K562 (cell line): ENCODE measurements around the gene PHLDB2. TPM values are rescaled to one million over a fixed set of nuclear protein-coding genes. Genes with fewer than 3 reads are reported as not detected.

Experiments
- ATAC-seq: fragments of 200-7000 bp; cut with Tn5 transposase; 3 replicates; pipeline ENCODE4 v1.9.1; 2020; ENCODE audit warnings: moderate library complexity
- BruUV-seq: library from RNA; stranded (reverse); fragments of 400-500 nt; replicated peaks from 2 replicates; lab custom pipeline; 2021; lab: Mats Ljungman, UMichigan
- CTCF ChIA-PET: fragments of 300-600 bp; formaldehyde crosslinking; extraction: SDS; loops from one replicate; lab custom pipeline; 2021; ENCODE audit warnings: low intra/inter-chr PET ratio; lab: Yijun Ruan, JAX
- POLR2A ChIA-PET: fragments of 300-600, 350-650 bp; sonication (Branson Sonifier 250); formaldehyde crosslinking; extraction: SDS; loops from one replicate; lab custom pipeline; 2021; ENCODE audit warnings: antibody characterized with exemption, inconsistent platforms; lab: Yijun Ruan, JAX
- DNase-seq, 4 experiments: peaks; one replicate each; pipeline versions ENCODE4 v3.0.0 to v3.0.0-alpha.2; 2011 to 2018; ENCODE audit warnings: low spot score in 3 of 4, mixed read lengths in 3 of 4; ENCODE audit errors: extremely low read depth in 1 of 4
- FAIRE-seq: peaks from 2 replicates; lab custom pipeline; 2011; peaks lifted over from hg19 to GRCh38; lab: Jason Lieb, UNC
- H2AFZ ChIP-seq: 2 replicates; pipeline ENCODE4 v1.6.0; 2011; ENCODE audit warnings: low read depth, low read length, control low read depth, inconsistent platforms
- H3K27ac ChIP-seq: fragments of 200-600 bp; 3 replicates; pipeline ENCODE4 v1.8.0; 2011; ENCODE audit warnings: low read depth, mild to moderate bottlenecking, control low read depth, inconsistent platforms, low read length, moderate library complexity, mixed read lengths; ENCODE audit errors: extremely low read depth
- H3K27me3 ChIP-seq, 2 experiments: fragments of 300-600 bp in 1 of 2; 2 replicates in 1 of 2; 3 replicates in 1 of 2; pipeline versions ENCODE4 v1.6.0 to v1.8.0; 2011; ENCODE audit warnings: inconsistent platforms in 2 of 2, low read length in 2 of 2, mild to moderate bottlenecking in 1 of 2, mixed read lengths in 1 of 2, moderate library complexity in 1 of 2; ENCODE audit not compliant: control insufficient read depth in 2 of 2, insufficient read depth in 2 of 2
- H3K36me3 ChIP-seq: fragments of 300-600 bp; 3 replicates; pipeline ENCODE4 v1.8.0; 2011; ENCODE audit warnings: mild to moderate bottlenecking, low read length, inconsistent platforms; ENCODE audit not compliant: control insufficient read depth, insufficient read depth
- H3K4me1 ChIP-seq, 2 experiments: fragments of 200-600 bp in 1 of 2; replicated peaks in 1 of 2; 2 replicates in 1 of 2; 3 replicates in 1 of 2; pipeline versions ENCODE4 v1.5.1 to v1.8.0; 2011; ENCODE audit warnings: inconsistent platforms in 2 of 2, low read length in 2 of 2, mild to moderate bottlenecking in 1 of 2, mixed read lengths in 1 of 2, moderate library complexity in 1 of 2; ENCODE audit not compliant: control insufficient read depth in 2 of 2, insufficient read depth in 2 of 2
- H3K4me2 ChIP-seq: 2 replicates; pipeline ENCODE4 v1.6.1; 2011; ENCODE audit warnings: low read length, control low read depth, inconsistent platforms, mixed read lengths; ENCODE audit not compliant: insufficient read depth
- H3K4me3 ChIP-seq: fragments of 200-600 bp; sonication (generic), shearing (Covaris generic); 2 replicates; pipeline ENCODE4 v1.5.1; 2016; ENCODE audit warnings: control low read depth, inconsistent platforms
- H3K79me2 ChIP-seq: fragments of 200-600 bp; 3 replicates; pipeline ENCODE4 v1.8.0; 2011; ENCODE audit warnings: low read length, inconsistent platforms; ENCODE audit not compliant: control insufficient read depth, insufficient read depth
- H3K9ac ChIP-seq, 2 experiments: 2 replicates each; pipeline versions ENCODE4 v1.6.0 to v1.6.1; 2011; ENCODE audit warnings: low read depth in 2 of 2, low read length in 2 of 2, control low read depth in 1 of 2, inconsistent platforms in 1 of 2, mild to moderate bottlenecking in 1 of 2, mixed read lengths in 1 of 2; ENCODE audit not compliant: insufficient read depth in 1 of 2
- H3K9me1 ChIP-seq: one replicate; pipeline ENCODE4 v1.6.0; 2011; ENCODE audit warnings: inconsistent platforms, mild to moderate bottlenecking, low read length, moderate library complexity; ENCODE audit not compliant: control insufficient read depth, insufficient read depth
- H3K9me3 ChIP-seq: replicated peaks from 2 replicates; pipeline ENCODE4 v1.5.1; 2011; ENCODE audit warnings: low read depth, low read length, inconsistent platforms; ENCODE audit not compliant: control insufficient read depth, insufficient read depth
- H4K20me1 ChIP-seq: replicated peaks from 2 replicates; pipeline ENCODE4 v1.6.1; 2011; ENCODE audit warnings: low read length, inconsistent platforms, mixed read lengths; ENCODE audit not compliant: control insufficient read depth, insufficient read depth
- CCAR2 ChIP-seq: fragments of 200-400 bp; formaldehyde crosslinking; IDR thresholded peaks from 2 replicates; pipeline ENCODE4 v1.6.1; 2017; ENCODE audit warnings: mild to moderate bottlenecking, low read depth, low read length
- CREBBP ChIP-seq: IDR thresholded peaks from one replicate; pipeline ENCODE4 v1.6.1; 2012; ENCODE audit warnings: low read depth, mild to moderate bottlenecking, control low read depth, inconsistent platforms, low read length
- FOSL1 ChIP-seq: fragments of 200-800 bp; sonication (Bioruptor generic); conservative IDR thresholded peaks from 2 replicates; pipeline ENCODE4 v1.6.1; 2016; ENCODE audit warnings: missing genetic modification characterization, missing compliant biosample characterization
- FOXK2 ChIP-seq, 2 experiments: fragments of 450-650 bp; IDR thresholded peaks in 1 of 2; conservative IDR thresholded peaks in 1 of 2; 2 replicates each; pipeline ENCODE4 v1.6.1; 2016; ENCODE audit warnings: low read depth in 2 of 2, mild to moderate bottlenecking in 1 of 2
- KDM2B ChIP-seq: fragments of 250-450 bp; sonication (Bioruptor Pico); IDR thresholded peaks from 2 replicates; pipeline ENCODE4 v1.8.0; 2021; ENCODE audit warnings: mild to moderate bottlenecking, moderate library complexity
- POLR3A ChIP-seq: IDR thresholded peaks from 2 replicates; pipeline ENCODE4 v1.6.1; 2011; ENCODE audit warnings: borderline replicate concordance, mild to moderate bottlenecking, moderate library complexity; ENCODE audit not compliant: insufficient read length, insufficient read depth; ENCODE audit errors: extremely low read depth
- U2AF2 ChIP-seq: fragments of 200-400 bp; formaldehyde crosslinking; optimal IDR thresholded peaks from 2 replicates; pipeline ENCODE3; 2017; ENCODE audit warnings: low read depth, mild to moderate bottlenecking, low read length
- WGBS: fragments of 100-300 bp; shearing (Covaris generic); methylation state at CpG from one replicate; pipeline ENCODE4 v1.1.6; 2016; ENCODE audit warnings: low coverage, mixed read lengths; ENCODE audit not compliant: insufficient coverage; ENCODE audit errors: missing lambda C conversion rate; 5-methylcytosine and 5-hydroxymethylcytosine counted together
- in situ Hi-C: fragments of 300-500 bp; cut with MboI; formaldehyde crosslinking; loops from 4 replicates; pipeline ENCODE4 v1.15.0; 2018; ENCODE audit warnings: inconsistent platforms, mixed read lengths
- intact Hi-C: fragments of 100-400 bp; cut with micrococcal nuclease; formaldehyde crosslinking; loops from 2 replicates; pipeline ENCODE4 v1.14.2; 2022
- polyA plus RNA-seq, 8 experiments: library from polyadenylated mRNA; depleted of rRNA in 4 of 8; stranded (reverse) in 5 of 8; unstranded in 3 of 8; fragments of >200 nt; fragmentation: Nextera tagmentation in 2 of 8; fragmentation: Illumina TruSeq in 1 of 8; extraction: Ambion mirVana in 2 of 8; extraction: Trizol in 1 of 8; gene quantifications; 2 replicates each; pipeline versions ENCODE4 v1.2.1 to v1.2.3, GENCODE V29; 2011 to 2014; ENCODE audit warnings: inconsistent platforms in 1 of 8, missing spikeins in 1 of 8
- total RNA-seq, 7 experiments: library from RNA; depleted of rRNA in 6 of 7; stranded (reverse); fragments of >200 nt in 6 of 7; fragmentation: Illumina TruSeq in 2 of 7; extraction: Trizol in 2 of 7; gene quantifications; 2 replicates each; pipeline versions ENCODE4 v1.2.1 to v1.2.3, GENCODE V29; 2011 to 2021; ENCODE audit warnings: low replicate concordance in 1 of 7
- TF ChIP-seq, protein P1 (sequence below), 2 experiments: fragments of 450-650 bp in 1 of 2; sonication (generic) in 1 of 2; formaldehyde crosslinking; conservative IDR thresholded peaks; 2 replicates each; pipeline versions ENCODE4 v1.4.0 to v1.8.1; 2020 to 2022; ENCODE audit warnings: mild to moderate bottlenecking in 1 of 2, missing genetic modification reagents in 1 of 2
- TF ChIP-seq, protein P2 (sequence below): sonication (generic); formaldehyde crosslinking; IDR thresholded peaks from 2 replicates; pipeline ENCODE4 v1.8.0; 2023; ENCODE audit warnings: mild to moderate bottlenecking, missing genetic modification reagents
- TF ChIP-seq, protein P3 (sequence below): fragments of 450-650 bp; formaldehyde crosslinking; IDR thresholded peaks from 2 replicates; pipeline ENCODE4 v1.4.0; 2020; ENCODE audit warnings: mild to moderate bottlenecking
- TF ChIP-seq, protein P4 (sequence below): fragments of 250-450 bp; sonication (Bioruptor Pico); IDR thresholded peaks from 2 replicates; pipeline ENCODE4 v1.6.1; 2021; ENCODE audit warnings: mild to moderate bottlenecking

The PHLDB2 gene
- total and polyA plus RNA-seq, 9 of the 15 experiments (the other 6 are each of a cell fraction or from before 2014, with no cell fraction given) = 0.04 TPM; not detected in 8

DNA sequence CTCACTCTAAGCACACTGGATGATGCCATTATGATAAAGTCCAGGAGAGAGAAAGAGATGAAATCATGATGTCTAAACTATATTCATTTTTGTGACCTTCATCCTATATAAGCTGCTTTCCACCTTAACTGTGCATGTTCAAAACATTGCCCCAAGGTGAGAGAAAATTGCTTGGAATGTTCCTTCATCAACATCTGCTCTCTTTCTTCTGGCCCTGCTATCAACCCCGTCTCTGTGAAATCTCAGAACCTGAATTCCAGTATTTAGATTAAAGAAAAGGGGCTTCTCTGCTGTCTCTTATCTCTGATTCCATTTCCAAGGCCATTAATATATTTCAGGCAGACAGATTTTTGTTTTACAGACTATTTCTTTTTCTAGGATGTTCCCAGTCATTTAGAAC is 47.3 kb upstream of the PHLDB2 start:
- TF ChIP-seq, protein P1, sequence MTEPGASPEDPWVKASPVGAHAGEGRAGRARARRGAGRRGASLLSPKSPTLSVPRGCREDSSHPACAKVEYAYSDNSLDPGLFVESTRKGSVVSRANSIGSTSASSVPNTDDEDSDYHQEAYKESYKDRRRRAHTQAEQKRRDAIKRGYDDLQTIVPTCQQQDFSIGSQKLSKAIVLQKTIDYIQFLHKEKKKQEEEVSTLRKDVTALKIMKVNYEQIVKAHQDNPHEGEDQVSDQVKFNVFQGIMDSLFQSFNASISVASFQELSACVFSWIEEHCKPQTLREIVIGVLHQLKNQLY (CRISPR knock-in tag; conservative IDR thresholded peaks at IDR 0.05) = no peak
- TF ChIP-seq POLR3A (no peak), CREBBP (no peak), CCAR2 (no peak), U2AF2 (no peak), FOSL1 (tag) (no peak), KDM2B (CRISPR knock-in tag) (no peak), FOXK2 (conservative IDR thresholded peaks at IDR 0.05 in 1 of 2, IDR thresholded peaks at IDR 0.05 in 1 of 2; ENCODE audit: low read depth in 2 of 2) (no peak)
- TF ChIP-seq, protein P2, sequence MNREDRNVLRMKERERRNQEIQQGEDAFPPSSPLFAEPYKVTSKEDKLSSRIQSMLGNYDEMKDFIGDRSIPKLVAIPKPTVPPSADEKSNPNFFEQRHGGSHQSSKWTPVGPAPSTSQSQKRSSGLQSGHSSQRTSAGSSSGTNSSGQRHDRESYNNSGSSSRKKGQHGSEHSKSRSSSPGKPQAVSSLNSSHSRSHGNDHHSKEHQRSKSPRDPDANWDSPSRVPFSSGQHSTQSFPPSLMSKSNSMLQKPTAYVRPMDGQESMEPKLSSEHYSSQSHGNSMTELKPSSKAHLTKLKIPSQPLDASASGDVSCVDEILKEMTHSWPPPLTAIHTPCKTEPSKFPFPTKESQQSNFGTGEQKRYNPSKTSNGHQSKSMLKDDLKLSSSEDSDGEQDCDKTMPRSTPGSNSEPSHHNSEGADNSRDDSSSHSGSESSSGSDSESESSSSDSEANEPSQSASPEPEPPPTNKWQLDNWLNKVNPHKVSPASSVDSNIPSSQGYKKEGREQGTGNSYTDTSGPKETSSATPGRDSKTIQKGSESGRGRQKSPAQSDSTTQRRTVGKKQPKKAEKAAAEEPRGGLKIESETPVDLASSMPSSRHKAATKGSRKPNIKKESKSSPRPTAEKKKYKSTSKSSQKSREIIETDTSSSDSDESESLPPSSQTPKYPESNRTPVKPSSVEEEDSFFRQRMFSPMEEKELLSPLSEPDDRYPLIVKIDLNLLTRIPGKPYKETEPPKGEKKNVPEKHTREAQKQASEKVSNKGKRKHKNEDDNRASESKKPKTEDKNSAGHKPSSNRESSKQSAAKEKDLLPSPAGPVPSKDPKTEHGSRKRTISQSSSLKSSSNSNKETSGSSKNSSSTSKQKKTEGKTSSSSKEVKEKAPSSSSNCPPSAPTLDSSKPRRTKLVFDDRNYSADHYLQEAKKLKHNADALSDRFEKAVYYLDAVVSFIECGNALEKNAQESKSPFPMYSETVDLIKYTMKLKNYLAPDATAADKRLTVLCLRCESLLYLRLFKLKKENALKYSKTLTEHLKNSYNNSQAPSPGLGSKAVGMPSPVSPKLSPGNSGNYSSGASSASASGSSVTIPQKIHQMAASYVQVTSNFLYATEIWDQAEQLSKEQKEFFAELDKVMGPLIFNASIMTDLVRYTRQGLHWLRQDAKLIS (CRISPR knock-in tag) = no peak
- TF ChIP-seq, protein P3, sequence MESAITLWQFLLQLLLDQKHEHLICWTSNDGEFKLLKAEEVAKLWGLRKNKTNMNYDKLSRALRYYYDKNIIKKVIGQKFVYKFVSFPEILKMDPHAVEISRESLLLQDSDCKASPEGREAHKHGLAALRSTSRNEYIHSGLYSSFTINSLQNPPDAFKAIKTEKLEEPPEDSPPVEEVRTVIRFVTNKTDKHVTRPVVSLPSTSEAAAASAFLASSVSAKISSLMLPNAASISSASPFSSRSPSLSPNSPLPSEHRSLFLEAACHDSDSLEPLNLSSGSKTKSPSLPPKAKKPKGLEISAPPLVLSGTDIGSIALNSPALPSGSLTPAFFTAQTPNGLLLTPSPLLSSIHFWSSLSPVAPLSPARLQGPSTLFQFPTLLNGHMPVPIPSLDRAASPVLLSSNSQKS (CRISPR knock-in tag) = no peak
- TF ChIP-seq, protein P4, sequence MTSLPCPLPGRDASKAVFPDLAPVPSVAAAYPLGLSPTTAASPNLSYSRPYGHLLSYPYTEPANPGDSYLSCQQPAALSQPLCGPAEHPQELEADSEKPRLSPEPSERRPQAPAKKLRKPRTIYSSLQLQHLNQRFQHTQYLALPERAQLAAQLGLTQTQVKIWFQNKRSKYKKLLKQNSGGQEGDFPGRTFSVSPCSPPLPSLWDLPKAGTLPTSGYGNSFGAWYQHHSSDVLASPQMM (CRISPR knock-in tag) = no peak
- Histone ChIP-seq H4K20me1 (no peaks in the 10 kb centered on the region), H3K79me2 (no peaks in the 10 kb centered on the region), H3K4me3 (no peak overlapping the region), H2AFZ (no peak overlapping the region), H3K9me3 (no peaks in the 10 kb centered on the region), H3K27ac (no peak overlapping the region), H3K4me1 (no peaks in the 10 kb centered on the region), H3K36me3 (no peaks in the 10 kb centered on the region), H3K4me2 (no peak overlapping the region), H3K27me3 (no peaks in the 10 kb centered on the region), H3K9ac (no peak overlapping the region), H3K9me1 (no peaks in the 10 kb centered on the region)
- FAIRE-seq = no peak
- ATAC-seq = no peak
- BruUV-seq = no TSS peak
- intact Hi-C loops (no loop called here), in situ Hi-C loops (no loop called here)
- CTCF ChIA-PET = no interaction called here
- no peak for DNase-seq
- 0% methylated on average over 1 of the region's 1 CpG for WGBS
- POLR2A ChIA-PET = interaction anchor here (1.1 kb wide), 1 partner anchor 16 kb away, joined by 3 read pairs; no protein-coding TSS in a partner anchor
